Liver (tissue), 9 donors: Measurements from ENCODE around the gene OCSTAMP. TPM values are rescaled to one million over a fixed set of nuclear protein-coding genes. Genes with fewer than 3 reads are reported as not detected.

ENCODE experiments used
- DNase-seq: peaks from one replicate; pipeline ENCODE4 v3.0.0-alpha.2; 2017; ENCODE audit warnings: low spot score
- H3K27ac ChIP-seq, 2 donors: one replicate each; pipeline ENCODE4 v1.7.0; 2013; ENCODE audit warnings: inconsistent platforms in 2 of 2, low read length in 2 of 2, control low read depth in 1 of 2, low read depth in 1 of 2, mild to moderate bottlenecking in 1 of 2
- H3K27me3 ChIP-seq, 4 donors: one replicate each; pipeline versions ENCODE4 v1.6.1 to v1.7.0; 2013; ENCODE audit warnings: low read length in 3 of 4, inconsistent platforms in 1 of 4, mild to moderate bottlenecking in 1 of 4, moderate library complexity in 1 of 4; ENCODE audit not compliant: control insufficient read depth in 4 of 4, insufficient read depth in 4 of 4
- H3K36me3 ChIP-seq, 4 donors: one replicate each; pipeline versions ENCODE4 v1.6.1 to v1.7.0; 2013; ENCODE audit warnings: low read length in 3 of 4, mild to moderate bottlenecking in 3 of 4, low read depth in 1 of 4, moderate library complexity in 1 of 4; ENCODE audit not compliant: control insufficient read depth in 4 of 4, insufficient read depth in 3 of 4
- H3K4me1 ChIP-seq, 4 donors: one replicate each; pipeline versions ENCODE4 v1.6.1 to v1.7.0; 2013; ENCODE audit warnings: low read length in 3 of 4, mild to moderate bottlenecking in 3 of 4, moderate library complexity in 1 of 4; ENCODE audit not compliant: control insufficient read depth in 4 of 4, insufficient read depth in 4 of 4
- H3K4me3 ChIP-seq, 3 donors: one replicate each; pipeline versions ENCODE4 v1.6.1 to v1.7.0; 2013; ENCODE audit warnings: low read length in 3 of 3, control low read depth in 1 of 3, low read depth in 1 of 3, mild to moderate bottlenecking in 1 of 3
- H3K9ac ChIP-seq, 2 donors: one replicate each; pipeline ENCODE4 v1.7.0; 2013; ENCODE audit warnings: low read length in 2 of 2, mild to moderate bottlenecking in 2 of 2, moderate library complexity in 2 of 2, control low read depth in 1 of 2, low read depth in 1 of 2
- H3K9me3 ChIP-seq, 4 donors: one replicate each; pipeline versions ENCODE4 v1.6.1 to v1.7.0; 2013; ENCODE audit warnings: low read length in 3 of 4; ENCODE audit not compliant: control insufficient read depth in 4 of 4
- CTCF ChIP-seq: fragments of 150-350 bp; IDR thresholded peaks from 2 replicates; pipeline ENCODE4 v1.5.1; 2017; ENCODE audit warnings: improper control_type of control experiment, low read depth, low read length; ENCODE audit not compliant: missing input control
- EGR1 ChIP-seq, 2 donors: IDR thresholded peaks; 2 replicates each; pipeline ENCODE4 v1.6.1; 2016 to 2018; ENCODE audit warnings: antibody characterized with exemption in 2 of 2, low read depth in 2 of 2
- FOXA1 ChIP-seq: IDR thresholded peaks from 2 replicates; pipeline ENCODE4 v1.6.1; 2016; ENCODE audit warnings: antibody characterized with exemption
- FOXA2 ChIP-seq: IDR thresholded peaks from 2 replicates; pipeline ENCODE4 v1.6.1; 2016; ENCODE audit warnings: antibody characterized with exemption
- GABPA ChIP-seq, 2 donors: IDR thresholded peaks in 1 of 2; conservative IDR thresholded peaks in 1 of 2; 2 replicates each; pipeline ENCODE4 v1.6.1; 2016; ENCODE audit warnings: antibody characterized with exemption in 2 of 2, mild to moderate bottlenecking in 1 of 2, moderate library complexity in 1 of 2
- HNF4A ChIP-seq, 2 donors: conservative IDR thresholded peaks; 2 replicates each; pipeline ENCODE4 v1.6.1; 2016; ENCODE audit warnings: antibody characterized with exemption in 2 of 2, mild to moderate bottlenecking in 2 of 2
- HNF4G ChIP-seq: IDR thresholded peaks from 2 replicates; pipeline ENCODE4 v1.6.1; 2016; ENCODE audit warnings: antibody characterized with exemption
- JUND ChIP-seq, 2 donors: IDR thresholded peaks; 2 replicates each; pipeline ENCODE4 v1.6.1; 2016; ENCODE audit warnings: antibody characterized with exemption in 2 of 2
- NR2F2 ChIP-seq: IDR thresholded peaks from 2 replicates; pipeline ENCODE4 v1.6.1; 2016; ENCODE audit warnings: antibody characterized with exemption
- RAD21 ChIP-seq, 2 donors: IDR thresholded peaks; 2 replicates each; pipeline ENCODE4 v1.6.1; 2016; ENCODE audit warnings: antibody characterized with exemption in 2 of 2, mild to moderate bottlenecking in 2 of 2
- REST ChIP-seq: IDR thresholded peaks from 2 replicates; pipeline ENCODE4 v1.6.1; 2016; ENCODE audit warnings: antibody characterized with exemption, mild to moderate bottlenecking
- RXRA ChIP-seq, 2 donors: IDR thresholded peaks; 2 replicates each; pipeline ENCODE4 v1.6.1; 2017 to 2018; ENCODE audit warnings: antibody characterized with exemption in 2 of 2, mild to moderate bottlenecking in 1 of 2
- SP1 ChIP-seq: IDR thresholded peaks from 2 replicates; pipeline ENCODE4 v1.6.1; 2018; ENCODE audit warnings: antibody characterized with exemption, mild to moderate bottlenecking
- TAF1 ChIP-seq: conservative IDR thresholded peaks from 2 replicates; pipeline ENCODE4 v1.6.1; 2016; ENCODE audit warnings: antibody characterized with exemption, mild to moderate bottlenecking
- YY1 ChIP-seq: IDR thresholded peaks from 2 replicates; pipeline ENCODE4 v1.6.1; 2016; ENCODE audit warnings: antibody characterized with exemption, mild to moderate bottlenecking
- WGBS: extraction: QIAGEN DNeasy Blood & Tissue Kit; methylation state at CpG from one replicate; pipeline ENCODE4 v1.1.7; 2013; 5-methylcytosine and 5-hydroxymethylcytosine counted together
- polyA plus RNA-seq, 2 donors: library from polyadenylated mRNA; stranded (reverse) in 1 of 2; unstranded in 1 of 2; fragments of 200-250 nt in 1 of 2; fragments of >200 nt in 1 of 2; fragmentation: Nextera tagmentation in 1 of 2; extraction: Ambion mirVana in 1 of 2; gene quantifications; one replicate each; pipeline versions ENCODE4 v1.2.1 to v1.2.3, GENCODE V29; 2013 to 2015
- total RNA-seq, 2 donors: library from RNA; depleted of rRNA; stranded (reverse); fragments of >200 nt; gene quantifications; one replicate each; pipeline ENCODE4 v1.2.3, GENCODE V29; 2014
- TF ChIP-seq, protein P1 (sequence below): IDR thresholded peaks from 2 replicates; pipeline ENCODE4 v1.6.1; 2016; ENCODE audit warnings: antibody characterized with exemption
- TF ChIP-seq, protein P2 (sequence below): IDR thresholded peaks from 2 replicates; pipeline ENCODE4 v1.6.1; 2016; ENCODE audit warnings: antibody characterized with exemption
- TF ChIP-seq, protein P3 (sequence below): IDR thresholded peaks from 2 replicates; pipeline ENCODE4 v1.6.1; 2016; ENCODE audit warnings: antibody characterized with exemption
- donor health status: healthy.
- donor health status: healthy.
- donor health status: healthy.
- donor health status: healthy.
- donor health status: healthy.

Gene OCSTAMP
- total and polyA plus RNA-seq, 4 donors, result not detected

DNA sequence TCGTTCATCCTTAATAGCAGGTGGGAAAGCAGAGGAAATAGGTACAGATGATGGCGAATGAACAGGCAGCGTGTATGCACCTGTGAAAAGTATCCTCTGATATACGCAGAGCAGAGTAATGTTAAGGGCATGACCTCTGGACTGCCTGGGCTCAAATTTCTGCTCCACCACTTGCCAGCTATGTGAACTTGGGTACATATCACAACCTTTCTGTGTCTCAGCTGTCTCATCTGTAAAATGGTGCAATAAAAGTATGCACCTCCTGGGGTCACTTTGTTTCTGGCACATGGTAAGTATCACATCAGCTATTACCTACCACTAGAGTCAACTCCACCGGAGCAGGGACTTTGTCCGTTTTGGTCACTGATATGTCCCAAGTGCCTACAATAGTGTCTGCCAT, 2.5 kb downstream of the OCSTAMP start:
- DNase-seq, result no peak
- Histone ChIP-seq H3K4me1 (no peaks in the 10 kb centered on the region), H3K27me3 (no peaks in the 10 kb centered on the region), H3K9ac (no peak overlapping the region), H3K9me3 (no peaks in the 10 kb centered on the region), H3K4me3 (no peak overlapping the region), H3K36me3 (no peaks in the 10 kb centered on the region), H3K27ac (no peak overlapping the region)
- TF ChIP-seq RAD21 (IDR thresholded peaks at IDR 0.05), result no peak
- no peak for TF ChIP-seq REST
- TF ChIP-seq TAF1, result no peak
- TF ChIP-seq, protein P1, sequence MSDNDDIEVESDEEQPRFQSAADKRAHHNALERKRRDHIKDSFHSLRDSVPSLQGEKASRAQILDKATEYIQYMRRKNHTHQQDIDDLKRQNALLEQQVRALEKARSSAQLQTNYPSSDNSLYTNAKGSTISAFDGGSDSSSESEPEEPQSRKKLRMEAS, result no peak
- TF ChIP-seq, protein P2, sequence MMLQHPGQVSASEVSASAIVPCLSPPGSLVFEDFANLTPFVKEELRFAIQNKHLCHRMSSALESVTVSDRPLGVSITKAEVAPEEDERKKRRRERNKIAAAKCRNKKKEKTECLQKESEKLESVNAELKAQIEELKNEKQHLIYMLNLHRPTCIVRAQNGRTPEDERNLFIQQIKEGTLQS, result no peak
- no peak for TF ChIP-seq FOXA2
- TF ChIP-seq FOXA1, result no peak
- no peak for TF ChIP-seq SP1
- TF ChIP-seq HNF4A (conservative IDR thresholded peaks at IDR 0.05), result no peak
- no peak for TF ChIP-seq CTCF
- TF ChIP-seq HNF4G, result no peak
- no peak for TF ChIP-seq GABPA (IDR thresholded peaks at IDR 0.05 in 1 of 2, conservative IDR thresholded peaks at IDR 0.05 in 1 of 2)
- TF ChIP-seq YY1, result no peak
- WGBS, result 89% methylated on average over 6 of the region's 6 CpGs

DNA sequence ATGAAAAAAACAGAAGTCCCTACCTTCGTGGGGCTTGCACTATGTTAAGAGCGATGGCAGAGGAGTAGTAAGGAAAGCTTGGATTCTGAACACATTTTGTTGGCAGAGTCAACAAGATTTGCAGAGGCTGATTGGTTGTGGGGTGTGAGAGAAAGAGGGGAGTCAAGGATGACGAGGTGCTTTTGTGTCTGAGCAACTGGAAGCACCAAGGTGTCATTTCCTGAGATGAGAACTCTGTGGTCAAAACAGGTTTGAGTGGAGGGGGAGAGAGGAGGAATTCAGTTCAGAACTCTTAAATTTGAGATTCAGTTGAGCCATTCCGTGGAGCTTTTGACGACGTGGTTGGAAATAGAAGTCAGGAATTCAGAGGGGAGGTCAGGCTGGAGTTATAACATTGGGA, 3.5 kb downstream of the OCSTAMP start:
- Histone ChIP-seq H3K27me3 (no peaks in the 10 kb centered on the region), H3K27ac (no peak overlapping the region), H3K4me1 (no peaks in the 10 kb centered on the region), H3K9me3 (no peaks in the 10 kb centered on the region), H3K9ac (no peak overlapping the region), H3K36me3 (no peaks in the 10 kb centered on the region), H3K4me3 (no peak overlapping the region)
- 81% methylated on average over 6 of the region's 6 CpGs for WGBS
- TF ChIP-seq RXRA (IDR thresholded peaks at IDR 0.05) (no peak), SP1 (no peak), YY1 (no peak), FOXA2 (no peak), JUND (IDR thresholded peaks at IDR 0.05) (no peak), HNF4A (conservative IDR thresholded peaks at IDR 0.05) (no peak), REST (no peak), FOXA1 (no peak), RAD21 (IDR thresholded peaks at IDR 0.05) (no peak), NR2F2 (no peak), EGR1 (IDR thresholded peaks at IDR 0.05; ENCODE audit: low read depth in 2 of 2) (no peak), TAF1 (no peak), GABPA (IDR thresholded peaks at IDR 0.05 in 1 of 2, conservative IDR thresholded peaks at IDR 0.05 in 1 of 2) (no peak), HNF4G (no peak)
- TF ChIP-seq, protein P3, sequence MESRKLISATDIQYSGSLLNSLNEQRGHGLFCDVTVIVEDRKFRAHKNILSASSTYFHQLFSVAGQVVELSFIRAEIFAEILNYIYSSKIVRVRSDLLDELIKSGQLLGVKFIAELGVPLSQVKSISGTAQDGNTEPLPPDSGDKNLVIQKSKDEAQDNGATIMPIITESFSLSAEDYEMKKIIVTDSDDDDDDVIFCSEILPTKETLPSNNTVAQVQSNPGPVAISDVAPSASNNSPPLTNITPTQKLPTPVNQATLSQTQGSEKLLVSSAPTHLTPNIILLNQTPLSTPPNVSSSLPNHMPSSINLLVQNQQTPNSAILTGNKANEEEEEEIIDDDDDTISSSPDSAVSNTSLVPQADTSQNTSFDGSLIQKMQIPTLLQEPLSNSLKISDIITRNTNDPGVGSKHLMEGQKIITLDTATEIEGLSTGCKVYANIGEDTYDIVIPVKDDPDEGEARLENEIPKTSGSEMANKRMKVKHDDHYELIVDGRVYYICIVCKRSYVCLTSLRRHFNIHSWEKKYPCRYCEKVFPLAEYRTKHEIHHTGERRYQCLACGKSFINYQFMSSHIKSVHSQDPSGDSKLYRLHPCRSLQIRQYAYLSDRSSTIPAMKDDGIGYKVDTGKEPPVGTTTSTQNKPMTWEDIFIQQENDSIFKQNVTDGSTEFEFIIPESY, result no peak
- TF ChIP-seq, protein P2, result no peak
- TF ChIP-seq, protein P1, result no peak
- DNase-seq, result no peak
